ENCODE results near the gene POLR3K.

The POLR3K gene

DNA sequence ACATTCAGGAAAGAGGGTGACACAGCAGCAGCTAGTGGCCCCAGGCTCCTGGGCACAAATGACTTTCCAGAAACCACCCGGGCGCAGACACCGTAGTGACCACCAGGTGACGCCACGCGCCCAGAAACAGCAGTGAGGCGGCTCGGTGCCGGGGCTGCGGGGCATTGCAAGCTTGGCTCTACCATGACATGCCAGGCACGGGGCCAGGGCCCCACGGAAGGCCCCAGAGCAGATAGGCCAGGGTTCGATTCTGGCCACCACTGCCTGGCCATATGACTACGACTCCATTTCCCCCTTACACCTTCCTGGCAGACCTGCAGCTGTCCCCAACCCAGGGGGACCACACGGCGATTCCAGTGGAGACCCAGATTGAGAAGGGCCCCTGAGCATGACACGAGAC, 12.3 kb upstream of the POLR3K start:
- Histone ChIP-seq H2BK15ac (ENCODE audit: low read length) (no peak overlapping the region), H3K4me1 (ENCODE audit: control insufficient read depth in 2 of 2, insufficient read depth in 1 of 2, low read depth in 1 of 2, low read length in 2 of 2) (peaks cover 17 to 29% of the 10 kb centered on the region in 2 donors), H3K4ac (ENCODE audit: low read length) (no peak overlapping the region), H3K23ac (ENCODE audit: low read depth, low read length, poor library complexity) (peak overlapping the region; percentile 8), H4K91ac (ENCODE audit: low read depth, low read length, poor library complexity) (no peak overlapping the region), H3K9me3 (replicated peaks in 1 of 2; ENCODE audit: control insufficient read depth in 2 of 2, insufficient read depth in 1 of 2, low read depth in 1 of 2, low read length in 2 of 2) (no peaks in the 10 kb centered on the region), H3K79me1 (ENCODE audit: low read depth, low read length) (peaks cover 3% of the 10 kb centered on the region), H2AFZ (ENCODE audit: low read length) (no peak overlapping the region), H3K14ac (ENCODE audit: low read length) (no peak overlapping the region), H3K36me3 (replicated peaks in 1 of 2; ENCODE audit: control insufficient read depth in 2 of 2, insufficient read depth in 2 of 2, low read length in 2 of 2) (peaks cover 25 to 38% of the 10 kb centered on the region in 2 donors), H3K9ac (ENCODE audit: low read depth, low read length, poor library complexity) (no peak overlapping the region), H2BK5ac (ENCODE audit: low read length) (no peak overlapping the region), H3K4me3 (ENCODE audit: low read length in 2 of 2) (no peak overlapping the region), H3K18ac (ENCODE audit: low read length) (no peak overlapping the region), H3K27me3 (ENCODE audit: control insufficient read depth in 3 of 3, insufficient read depth in 3 of 3, low read depth in 1 of 3, low read length in 3 of 3) (no peaks in the 10 kb centered on the region), H2BK120ac (ENCODE audit: low read depth, low read length) (no peak overlapping the region), H4K8ac (ENCODE audit: low read depth, low read length) (no peak overlapping the region), H3K4me2 (ENCODE audit: insufficient read depth, low read length, poor library complexity, severe bottlenecking) (no peak overlapping the region), H2BK12ac (ENCODE audit: low read length) (no peak overlapping the region), H3K27ac (replicated peaks; ENCODE audit: low read length) (no peak overlapping the region), H2AK5ac (ENCODE audit: low read depth, low read length) (no peak overlapping the region)
- no CpG with 5 or more reads among the region's 17 CpGs for WGBS, 2 donors (ENCODE audit: extremely low coverage in 2 of 2, insufficient read length in 2 of 2, insufficient replicate concordance in 1 of 2)
- peak; percentile 64 for DNase-seq (ENCODE audit: low spot score)

DNA sequence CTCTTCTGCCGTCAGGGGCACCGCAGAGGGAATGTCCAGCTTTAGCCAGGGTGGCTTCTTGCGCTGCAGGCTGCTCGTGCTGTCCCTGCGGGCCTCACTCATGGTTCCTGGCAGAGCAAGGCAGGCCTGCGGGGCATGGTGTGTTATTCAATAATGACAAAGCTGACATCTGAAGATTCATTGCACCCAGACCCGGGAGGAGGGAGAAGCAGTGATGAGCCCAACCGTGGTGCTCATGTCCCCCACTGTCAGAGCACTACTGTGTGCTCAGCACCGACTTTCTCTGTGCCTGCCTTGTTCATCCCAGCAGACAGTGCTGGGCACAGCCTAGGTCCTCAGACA, 11.5 kb upstream of the POLR3K start:
- no peak overlapping the region for H2AK5ac ChIP-seq (ENCODE audit: low read depth, low read length)
- H3K27ac ChIP-seq (replicated peaks; ENCODE audit: low read length) = no peak overlapping the region
- no peak overlapping the region for H3K14ac ChIP-seq (ENCODE audit: low read length)
- H4K91ac ChIP-seq (ENCODE audit: low read depth, low read length, poor library complexity) = no peak overlapping the region
- H2BK5ac ChIP-seq (ENCODE audit: low read length) = peak overlapping the region; percentile 1
- no peak overlapping the region for H2BK15ac ChIP-seq (ENCODE audit: low read length)
- no peak overlapping the region for H3K9ac ChIP-seq (ENCODE audit: low read depth, low read length, poor library complexity)
- H3K79me1 ChIP-seq (ENCODE audit: low read depth, low read length) = peaks cover 3% of the 10 kb centered on the region
- H2BK12ac ChIP-seq (ENCODE audit: low read length) = no peak overlapping the region
- no peak overlapping the region for H2AFZ ChIP-seq (ENCODE audit: low read length)
- H3K23ac ChIP-seq (ENCODE audit: low read depth, low read length, poor library complexity) = no peak overlapping the region
- no peak overlapping the region for H3K4me3 ChIP-seq (ENCODE audit: low read length in 2 of 2)
- peaks cover 33 to 46% of the 10 kb centered on the region in 2 donors for H3K36me3 ChIP-seq (replicated peaks in 1 of 2; ENCODE audit: control insufficient read depth in 2 of 2, insufficient read depth in 2 of 2, low read length in 2 of 2)
- H3K4me1 ChIP-seq (ENCODE audit: control insufficient read depth in 2 of 2, insufficient read depth in 1 of 2, low read depth in 1 of 2, low read length in 2 of 2) = peaks cover 17 to 25% of the 10 kb centered on the region in 2 donors
- no peaks in the 10 kb centered on the region for H3K9me3 ChIP-seq (replicated peaks in 1 of 2; ENCODE audit: control insufficient read depth in 2 of 2, insufficient read depth in 1 of 2, low read depth in 1 of 2, low read length in 2 of 2)
- WGBS, 2 donors (ENCODE audit: extremely low coverage in 2 of 2, insufficient read length in 2 of 2, insufficient replicate concordance in 1 of 2) = no CpG with 5 or more reads among the region's 9 CpGs
- no peak overlapping the region for H4K8ac ChIP-seq (ENCODE audit: low read depth, low read length)
- no peaks in the 10 kb centered on the region for H3K27me3 ChIP-seq (ENCODE audit: control insufficient read depth in 3 of 3, insufficient read depth in 3 of 3, low read depth in 1 of 3, low read length in 3 of 3)
- no peak overlapping the region for H2BK120ac ChIP-seq (ENCODE audit: low read depth, low read length)
- H3K4me2 ChIP-seq (ENCODE audit: insufficient read depth, low read length, poor library complexity, severe bottlenecking) = no peak overlapping the region
- H3K18ac ChIP-seq (ENCODE audit: low read length) = no peak overlapping the region
- no peak for DNase-seq (ENCODE audit: low spot score)
- H3K4ac ChIP-seq (ENCODE audit: low read length) = no peak overlapping the region

DNA sequence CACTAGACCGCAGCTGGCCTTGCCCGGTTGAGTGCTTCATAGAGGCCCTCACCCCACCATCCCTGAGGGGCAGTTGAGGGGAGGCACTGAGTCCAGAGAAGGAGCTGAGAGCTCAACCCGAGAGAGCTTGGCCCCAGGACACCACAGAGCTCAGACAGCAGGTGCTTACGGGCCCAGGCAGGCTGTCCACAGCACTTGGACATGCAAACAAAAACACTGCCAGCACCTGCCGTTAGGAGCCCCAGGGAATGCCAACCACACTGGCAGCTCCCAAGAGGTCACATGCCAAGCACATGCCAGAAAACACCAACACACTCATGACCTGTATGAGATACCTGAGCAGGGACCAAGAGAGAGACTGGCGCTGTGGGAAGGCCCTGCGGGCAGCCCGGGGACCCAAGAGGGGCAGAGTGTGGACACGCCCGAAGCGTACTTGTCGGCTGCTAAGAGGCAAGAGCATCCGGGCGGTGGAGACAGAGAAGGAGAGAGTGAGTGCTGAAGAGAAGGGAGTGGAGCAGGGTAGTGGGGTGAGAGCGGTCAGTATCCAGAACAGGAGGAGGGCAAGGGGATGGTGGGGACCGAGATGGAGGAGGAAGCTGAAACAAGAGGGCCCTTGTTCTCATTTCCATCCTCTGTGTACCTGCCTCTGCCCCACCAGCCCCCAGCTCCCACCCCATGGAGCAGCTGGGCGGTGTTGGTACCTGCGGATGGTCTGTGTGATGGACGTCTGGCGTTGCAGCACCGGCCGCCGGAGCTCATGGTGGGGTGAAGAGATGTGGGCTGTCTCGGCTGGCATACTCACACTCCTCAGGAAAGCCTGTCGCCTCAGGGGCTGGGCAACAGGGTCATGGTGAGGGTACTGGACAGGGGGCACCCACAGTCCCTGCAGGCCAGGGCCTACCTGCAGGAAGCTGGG, 10.8 kb upstream of the POLR3K start:
- Histone ChIP-seq H3K27me3 (ENCODE audit: control insufficient read depth in 3 of 3, insufficient read depth in 3 of 3, low read depth in 1 of 3, low read length in 3 of 3) (no peaks in the 10 kb centered on the region), H3K9me3 (replicated peaks in 1 of 2; ENCODE audit: control insufficient read depth in 2 of 2, insufficient read depth in 1 of 2, low read depth in 1 of 2, low read length in 2 of 2) (no peaks in the 10 kb centered on the region), H2AK5ac (ENCODE audit: low read depth, low read length) (no peak overlapping the region), H3K9ac (ENCODE audit: low read depth, low read length, poor library complexity) (no peak overlapping the region), H2BK15ac (ENCODE audit: low read length) (no peak overlapping the region), H3K4me3 (ENCODE audit: low read length in 2 of 2) (peak overlapping the region in 1 of 2 donors; percentile 4), H3K4me1 (ENCODE audit: control insufficient read depth in 2 of 2, insufficient read depth in 1 of 2, low read depth in 1 of 2, low read length in 2 of 2) (peaks cover 13 to 20% of the 10 kb centered on the region in 2 donors), H3K36me3 (replicated peaks in 1 of 2; ENCODE audit: control insufficient read depth in 2 of 2, insufficient read depth in 2 of 2, low read length in 2 of 2) (peaks cover 39 to 53% of the 10 kb centered on the region in 2 donors), H2AFZ (ENCODE audit: low read length) (no peak overlapping the region), H3K27ac (replicated peaks; ENCODE audit: low read length) (no peak overlapping the region), H2BK5ac (ENCODE audit: low read length) (peak overlapping the region; percentile 1), H4K91ac (ENCODE audit: low read depth, low read length, poor library complexity) (no peak overlapping the region), H3K23ac (ENCODE audit: low read depth, low read length, poor library complexity) (peak overlapping the region; percentile 20), H3K14ac (ENCODE audit: low read length) (no peak overlapping the region), H3K4ac (ENCODE audit: low read length) (no peak overlapping the region), H2BK120ac (ENCODE audit: low read depth, low read length) (no peak overlapping the region), H3K79me1 (ENCODE audit: low read depth, low read length) (peaks cover 3% of the 10 kb centered on the region), H3K4me2 (ENCODE audit: insufficient read depth, low read length, poor library complexity, severe bottlenecking) (peak overlapping the region; percentile 11), H4K8ac (ENCODE audit: low read depth, low read length) (peak overlapping the region; percentile 32), H2BK12ac (ENCODE audit: low read length) (no peak overlapping the region), H3K18ac (ENCODE audit: low read length) (no peak overlapping the region)
- no CpG with 5 or more reads among the region's 25 CpGs for WGBS, 2 donors (ENCODE audit: extremely low coverage in 2 of 2, insufficient read length in 2 of 2, insufficient replicate concordance in 1 of 2)
- DNase-seq (ENCODE audit: low spot score) = no peak

DNA sequence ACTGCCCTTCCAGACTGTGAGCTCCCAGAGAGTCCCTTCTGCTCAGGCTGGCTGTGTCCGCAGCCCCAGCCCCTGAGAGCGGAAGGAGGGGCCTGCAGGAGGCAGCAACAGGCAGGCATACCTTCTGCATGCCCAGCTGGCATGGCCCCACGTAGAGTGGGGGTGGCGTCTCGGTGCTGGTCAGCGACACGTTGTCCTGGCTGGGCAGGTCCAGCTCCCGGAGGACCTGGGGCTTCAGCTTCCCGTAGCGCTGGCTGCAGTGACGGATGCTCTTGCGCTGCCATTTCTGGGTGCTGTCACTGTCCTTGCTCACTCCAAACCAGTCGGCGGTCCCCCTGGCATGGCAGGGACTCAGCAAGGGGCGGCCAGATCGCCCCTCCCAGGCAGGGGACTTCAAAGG, 10.1 kb upstream of the POLR3K start:
- Histone ChIP-seq H3K9me3 (replicated peaks in 1 of 2; ENCODE audit: control insufficient read depth in 2 of 2, insufficient read depth in 1 of 2, low read depth in 1 of 2, low read length in 2 of 2) (no peaks in the 10 kb centered on the region), H3K18ac (ENCODE audit: low read length) (no peak overlapping the region), H2BK5ac (ENCODE audit: low read length) (no peak overlapping the region), H3K79me1 (ENCODE audit: low read depth, low read length) (peaks cover 3% of the 10 kb centered on the region), H3K23ac (ENCODE audit: low read depth, low read length, poor library complexity) (no peak overlapping the region), H2BK12ac (ENCODE audit: low read length) (no peak overlapping the region), H3K4me2 (ENCODE audit: insufficient read depth, low read length, poor library complexity, severe bottlenecking) (no peak overlapping the region), H4K8ac (ENCODE audit: low read depth, low read length) (no peak overlapping the region), H2BK15ac (ENCODE audit: low read length) (no peak overlapping the region), H3K27ac (replicated peaks; ENCODE audit: low read length) (no peak overlapping the region), H3K4ac (ENCODE audit: low read length) (no peak overlapping the region), H3K36me3 (replicated peaks in 1 of 2; ENCODE audit: control insufficient read depth in 2 of 2, insufficient read depth in 2 of 2, low read length in 2 of 2) (peaks cover 47 to 61% of the 10 kb centered on the region in 2 donors), H4K91ac (ENCODE audit: low read depth, low read length, poor library complexity) (no peak overlapping the region), H2AFZ (ENCODE audit: low read length) (no peak overlapping the region), H3K4me3 (ENCODE audit: low read length in 2 of 2) (no peak overlapping the region), H3K27me3 (ENCODE audit: control insufficient read depth in 3 of 3, insufficient read depth in 3 of 3, low read depth in 1 of 3, low read length in 3 of 3) (no peaks in the 10 kb centered on the region), H3K9ac (ENCODE audit: low read depth, low read length, poor library complexity) (no peak overlapping the region), H3K14ac (ENCODE audit: low read length) (no peak overlapping the region), H2AK5ac (ENCODE audit: low read depth, low read length) (no peak overlapping the region), H3K4me1 (ENCODE audit: control insufficient read depth in 2 of 2, insufficient read depth in 1 of 2, low read depth in 1 of 2, low read length in 2 of 2) (peaks cover 6 to 12% of the 10 kb centered on the region in 2 donors), H2BK120ac (ENCODE audit: low read depth, low read length) (no peak overlapping the region)
- no CpG with 5 or more reads among the region's 16 CpGs for WGBS, 2 donors (ENCODE audit: extremely low coverage in 2 of 2, insufficient read length in 2 of 2, insufficient replicate concordance in 1 of 2)
- DNase-seq (ENCODE audit: low spot score) = no peak
